Mucosa of descending colon (tissue), 3 donors: ENCODE measurements around the gene STK32B. TPM values are rescaled to one million over a fixed set of nuclear protein-coding genes. Genes with fewer than 3 reads are reported as not detected.

Source experiments
- ATAC-seq: fragments of 200-7000 bp; cut with Tn5 transposase; one replicate; pipeline ENCODE4 v1.9.1; 2020; ENCODE audit warnings: mild to moderate bottlenecking, moderate library complexity
- DNase-seq, 3 donors: peaks; one replicate each; pipeline ENCODE4 v3.0.0-alpha.2; 2020
- H3K36me3 ChIP-seq: fragments of 200-600 bp; one replicate; pipeline ENCODE4 v1.8.0; 2021; ENCODE audit warnings: low read depth, mild to moderate bottlenecking
- H3K4me1 ChIP-seq: fragments of 200-600 bp; one replicate; pipeline ENCODE4 v1.8.0; 2021; ENCODE audit warnings: low read depth, mild to moderate bottlenecking
- H3K4me3 ChIP-seq: fragments of 200-600 bp; one replicate; pipeline ENCODE4 v1.8.0; 2021; ENCODE audit warnings: mild to moderate bottlenecking
- H3K9me3 ChIP-seq: fragments of 200-600 bp; one replicate; pipeline ENCODE4 v1.8.0; 2021; ENCODE audit warnings: mild to moderate bottlenecking
- intact Hi-C, 2 donors: fragments of 100-400 bp; cut with DNase I in 1 of 2; cut with micrococcal nuclease in 1 of 2; formaldehyde crosslinking; loops; one replicate each; pipeline versions ENCODE4 v1.11.0 to v1.11.1; 2022; cut with DNase I, micrococcal nuclease
- total RNA-seq, 3 donors: library from RNA; stranded (reverse); fragmentation: NEBNext Ultra II Directional in 2 of 3; extraction: Animal tissue kit (Norgen Biotek cat#: 25700) in 2 of 3; gene quantifications; one replicate each; pipeline versions ENCODE4 v1.2.1 to v1.2.4, GENCODE V29; 2021 to 2023
- TF ChIP-seq, protein P1 (sequence below): fragments of 200-600 bp; IDR thresholded peaks from one replicate; pipeline ENCODE4 v1.8.0; 2022; ENCODE audit warnings: antibody characterized with exemption, mild to moderate bottlenecking
- donor health status: DM: no; HTN: no; CAD: no; lungs with moderate emphysema.
- donor health status: DM: no; HTN: no; CAD: no.
- donor health status: DM: no; HTN: yes; CAD: no.

STK32B gene
- total RNA-seq, 3 donors from 2014 or later = 0.67 to 2.2 (median 1.1) TPM

DNA sequence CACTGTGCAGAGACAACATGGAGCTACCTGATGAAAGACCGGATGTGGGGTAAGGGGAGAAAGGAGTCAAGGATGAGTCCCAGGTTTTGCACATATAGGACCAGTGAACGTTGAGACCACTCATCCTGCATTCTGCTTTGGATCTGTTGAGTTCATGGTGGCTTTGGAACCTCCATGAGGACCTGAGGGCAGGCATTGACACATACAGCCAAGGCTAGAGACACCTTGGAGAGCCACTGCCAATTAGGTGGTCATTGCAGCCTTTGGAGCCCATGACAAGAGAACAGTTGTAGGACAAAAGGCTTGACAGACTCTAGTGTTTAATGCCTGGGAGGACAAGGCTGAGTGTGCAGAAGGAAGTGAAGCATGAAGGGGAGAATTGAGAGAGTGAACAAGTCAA, 87.9 kb downstream of the STK32B start:
- Histone ChIP-seq H3K36me3 (no peaks in the 10 kb centered on the region), H3K4me1 (no peaks in the 10 kb centered on the region), H3K9me3 (no peaks in the 10 kb centered on the region), H3K4me3 (no peak overlapping the region)
- DNase-seq (no peak), ATAC-seq (no peak)
- TF ChIP-seq, protein P1, sequence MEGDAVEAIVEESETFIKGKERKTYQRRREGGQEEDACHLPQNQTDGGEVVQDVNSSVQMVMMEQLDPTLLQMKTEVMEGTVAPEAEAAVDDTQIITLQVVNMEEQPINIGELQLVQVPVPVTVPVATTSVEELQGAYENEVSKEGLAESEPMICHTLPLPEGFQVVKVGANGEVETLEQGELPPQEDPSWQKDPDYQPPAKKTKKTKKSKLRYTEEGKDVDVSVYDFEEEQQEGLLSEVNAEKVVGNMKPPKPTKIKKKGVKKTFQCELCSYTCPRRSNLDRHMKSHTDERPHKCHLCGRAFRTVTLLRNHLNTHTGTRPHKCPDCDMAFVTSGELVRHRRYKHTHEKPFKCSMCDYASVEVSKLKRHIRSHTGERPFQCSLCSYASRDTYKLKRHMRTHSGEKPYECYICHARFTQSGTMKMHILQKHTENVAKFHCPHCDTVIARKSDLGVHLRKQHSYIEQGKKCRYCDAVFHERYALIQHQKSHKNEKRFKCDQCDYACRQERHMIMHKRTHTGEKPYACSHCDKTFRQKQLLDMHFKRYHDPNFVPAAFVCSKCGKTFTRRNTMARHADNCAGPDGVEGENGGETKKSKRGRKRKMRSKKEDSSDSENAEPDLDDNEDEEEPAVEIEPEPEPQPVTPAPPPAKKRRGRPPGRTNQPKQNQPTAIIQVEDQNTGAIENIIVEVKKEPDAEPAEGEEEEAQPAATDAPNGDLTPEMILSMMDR = no peak
- intact Hi-C loops = no loop called here

DNA sequence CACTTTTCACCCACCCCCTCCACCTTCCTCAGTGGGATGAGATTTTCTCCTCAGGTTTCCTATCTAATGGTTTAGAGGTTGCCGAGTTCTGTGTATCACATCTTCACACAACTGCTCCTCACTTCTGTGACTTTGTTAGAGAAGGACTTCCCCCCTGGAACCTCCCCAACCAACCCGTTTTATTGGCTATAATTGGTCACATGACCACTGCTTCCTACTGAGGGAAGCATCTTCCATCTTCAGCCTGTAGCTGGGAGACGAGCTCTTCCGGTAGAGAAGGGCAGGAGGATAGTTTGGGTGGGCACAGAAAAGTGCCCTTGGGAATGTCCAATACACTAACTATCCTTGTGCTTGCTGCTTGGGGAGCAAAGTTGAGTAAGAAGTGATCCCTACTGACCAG, 90.5 kb downstream of the STK32B start:
- DNase-seq = no peak
- TF ChIP-seq, protein P1 = no peak

DNA sequence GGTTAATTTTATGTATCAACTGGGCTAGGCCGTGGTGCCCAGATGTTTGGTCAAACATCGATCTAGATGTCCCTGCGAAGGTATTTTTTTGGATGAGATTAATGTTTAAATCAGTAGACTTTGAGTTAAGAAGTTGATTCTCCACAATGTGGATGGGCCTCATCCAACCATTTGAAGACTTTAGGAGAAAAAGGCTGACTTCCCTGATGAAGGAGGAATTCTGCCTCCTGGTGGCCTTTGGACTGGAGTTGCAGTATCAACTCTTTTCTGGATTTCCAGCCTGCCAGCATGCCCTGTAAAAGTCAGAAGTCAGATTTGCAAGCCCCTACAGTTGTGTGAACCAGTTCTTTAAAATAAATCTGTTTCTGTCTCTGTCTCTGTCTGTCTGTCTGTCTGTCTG, 91.4 kb downstream of the STK32B start:
- ATAC-seq (no peak), DNase-seq (peak in 1 of 3 donors; percentile 61)
- Histone ChIP-seq H3K9me3 (no peaks in the 10 kb centered on the region), H3K4me1 (no peaks in the 10 kb centered on the region), H3K4me3 (no peak overlapping the region), H3K36me3 (no peaks in the 10 kb centered on the region)
- TF ChIP-seq, protein P1 = no peak
- intact Hi-C loops = no loop called here

More for the DNA sequence above, 90.5 kb downstream of the STK32B start:
- H3K9me3 ChIP-seq = no peaks in the 10 kb centered on the region
- no peak overlapping the region for H3K4me3 ChIP-seq
- H3K4me1 ChIP-seq = no peaks in the 10 kb centered on the region
- intact Hi-C loops = no loop called here
- no peak for ATAC-seq
- H3K36me3 ChIP-seq = no peaks in the 10 kb centered on the region

DNA sequence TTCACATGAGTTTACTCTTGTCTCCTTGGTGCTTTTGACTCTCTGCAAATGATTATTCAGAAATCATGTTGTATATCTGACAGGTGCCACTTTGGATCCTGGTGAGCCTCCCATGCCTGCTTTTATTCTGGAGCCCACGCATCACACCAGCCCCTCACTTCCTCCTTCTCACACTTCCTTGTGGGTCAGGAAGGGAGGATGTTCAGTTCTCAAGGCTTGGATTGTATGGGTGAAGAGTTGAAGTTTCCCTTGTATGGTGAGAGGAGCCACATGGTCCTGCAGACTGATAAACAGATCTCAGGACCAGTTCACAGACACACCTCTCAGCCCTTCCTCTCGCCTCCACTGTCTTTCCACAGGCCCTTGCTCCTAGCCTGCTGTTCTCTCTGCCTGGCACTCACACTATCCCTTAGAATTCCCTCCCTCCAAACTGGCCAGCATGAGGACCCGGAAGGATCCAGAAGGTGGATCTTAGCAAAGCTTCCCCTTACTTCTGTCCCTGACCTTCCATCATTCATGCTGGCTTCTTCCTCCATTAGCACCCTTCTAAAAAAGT, 92.1 kb downstream of the STK32B start:
- no peak for DNase-seq
- Histone ChIP-seq H3K9me3 (no peaks in the 10 kb centered on the region), H3K4me1 (no peaks in the 10 kb centered on the region), H3K36me3 (no peaks in the 10 kb centered on the region), H3K4me3 (no peak overlapping the region)
- TF ChIP-seq, protein P1 = no peak
- ATAC-seq = no peak
- intact Hi-C loops = no loop called here

DNA sequence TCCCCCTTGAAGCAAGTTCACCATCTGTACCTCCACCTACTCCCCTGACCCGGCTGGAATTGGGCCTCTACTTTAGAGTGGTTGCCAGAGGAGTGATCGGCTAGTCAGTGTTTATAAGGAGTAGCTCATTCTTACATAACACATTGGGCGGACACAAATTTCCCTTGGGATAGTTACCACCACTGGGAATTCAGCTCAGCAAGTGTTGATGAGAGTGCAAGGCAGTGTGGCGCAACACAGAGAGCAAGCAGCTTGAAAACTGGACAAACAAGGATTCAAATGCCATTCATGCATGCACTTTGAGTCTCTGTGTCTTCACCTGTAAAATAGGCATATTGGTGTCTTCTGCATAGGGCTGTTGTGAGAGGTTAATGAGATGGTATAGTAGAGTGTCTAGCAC, 92.7 kb downstream of the STK32B start:
- no peaks in the 10 kb centered on the region for H3K4me1 ChIP-seq
- no peak for DNase-seq
- TF ChIP-seq, protein P1 = no peak
- H3K36me3 ChIP-seq = no peaks in the 10 kb centered on the region
- intact Hi-C loops = no loop called here
- no peak for ATAC-seq
- no peaks in the 10 kb centered on the region for H3K9me3 ChIP-seq
- no peak overlapping the region for H3K4me3 ChIP-seq

DNA sequence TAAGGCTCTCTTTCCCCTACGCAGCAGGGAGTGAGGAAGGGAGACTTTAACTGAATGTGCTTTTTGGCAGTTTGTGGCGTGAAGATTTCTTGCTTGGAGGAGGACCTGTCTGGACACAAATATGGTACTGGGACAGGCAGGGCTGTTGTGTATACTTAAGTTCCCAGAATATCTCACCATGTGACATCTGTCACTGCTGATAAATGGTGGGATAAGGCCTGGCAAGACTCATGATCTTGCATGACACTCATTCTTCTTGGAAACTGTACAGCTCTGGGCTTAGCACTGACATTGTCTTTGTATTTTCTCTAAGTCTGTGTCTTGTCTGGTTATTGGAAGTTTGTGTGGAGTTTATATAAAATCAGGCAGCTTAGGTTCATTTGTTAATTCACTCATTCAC, 93.1 kb downstream of the STK32B start:
- ATAC-seq (no peak), DNase-seq (no peak)
- TF ChIP-seq, protein P1 = no peak
- Histone ChIP-seq H3K36me3 (no peaks in the 10 kb centered on the region), H3K4me3 (no peak overlapping the region), H3K4me1 (no peaks in the 10 kb centered on the region), H3K9me3 (no peaks in the 10 kb centered on the region)
- intact Hi-C loops = no loop called here
